ENCODE measurements around the gene PGAM1.
A peak's percentile ranks its signal among the peaks of the same experiment; 100 is the strongest.
"Not testable (repeated sequence)": the region's sequence is repeated elsewhere in the genome, so short reads cannot be mapped to it uniquely, and the experiment has no call there.

The PGAM1 gene

GRCh38 chr10:97459933-97460332, 33.9 kb downstream of the PGAM1 start:
- no peak for DNase-seq

GRCh38 chr10:97462309-97462708, 36.3 kb downstream of the PGAM1 start:
- no peak for DNase-seq

- peak; percentile 49 for DNase-seq
Observed at GRCh38 chr10:97463363-97464132, 37.6 kb downstream of the PGAM1 start.

GRCh38 chr10:97464226-97464625, 38.2 kb downstream of the PGAM1 start:
- no peak for DNase-seq

GRCh38 chr10:97465982-97466381, 40.0 kb downstream of the PGAM1 start:
- DNase-seq, result no peak

GRCh38 chr10:97466755-97467154, 40.8 kb downstream of the PGAM1 start:
- no peak for DNase-seq

GRCh38 chr10:97468162-97468561, 42.2 kb downstream of the PGAM1 start:
- DNase-seq, result no peak

- DNase-seq, result not testable (repeated sequence)
Observed at GRCh38 chr10:97468781-97469180, 42.8 kb downstream of the PGAM1 start.

- DNase-seq, result no peak
Observed at GRCh38 chr10:97474918-97475317, 48.9 kb downstream of the PGAM1 start.

GRCh38 chr10:97475936-97476594, 50.1 kb downstream of the PGAM1 start:
- DNase-seq, result no peak

GRCh38 chr10:97479410-97479809, 53.4 kb downstream of the PGAM1 start:
- not testable (repeated sequence) for DNase-seq

GRCh38 chr10:97479939-97480338, 53.9 kb downstream of the PGAM1 start:
- DNase-seq, result no peak

GRCh38 chr10:97481071-97481470, 55.1 kb downstream of the PGAM1 start:
- DNase-seq, result no peak

GRCh38 chr10:97482381-97482780, 56.4 kb downstream of the PGAM1 start:
- no peak for DNase-seq
